Smooth muscle cell of the coronary artery (primary cell): ENCODE results near the gene KCNIP2. TPM values are rescaled to one million over a fixed set of nuclear protein-coding genes. Genes with fewer than 3 reads are reported as not detected.

Experiments used
- total RNA-seq: library from RNA; depleted of rRNA; stranded (reverse); fragments of >200 nt; gene quantifications from 2 replicates; pipeline ENCODE4 v1.2.3, GENCODE V29; 2014; ENCODE audit warnings: low replicate concordance

The KCNIP2 gene
- total RNA-seq: 0.30 and 1.1 TPM in 2 replicates

GRCh38 chr10:101843032-101844021, at the start of gene KCNIP2:
KCNIP2 (minus strand) TSS chr10:101843800; CDS start chr10:101843568, 232 bp downstream.

GRCh38 chr10:101818119-101818871, 25.3 kb downstream of the KCNIP2 start, which contains the start of gene OGA:
OGA (minus strand) TSS chr10:101818444; CDS start chr10:101818022, 422 bp downstream.

GRCh38 chr10:101782811-101783735, 60.5 kb downstream of the KCNIP2 start, which contains the start of gene NPM3:
NPM3 (minus strand) TSS chr10:101783446; CDS start chr10:101783390, 56 bp downstream.

Other genes with a start within 250 kb of the KCNIP2 start
- gene FBXW4, start 148.6 kb downstream of the KCNIP2 start, total RNA-seq: 36.6 and 82.8 TPM in 2 replicates
- not detected in 2 replicates for gene FGF8, start 67.7 kb downstream of the KCNIP2 start, total RNA-seq
- gene NPM3, start 60.4 kb downstream of the KCNIP2 start, total RNA-seq: 124 and 126 TPM in 2 replicates
- gene OGA, start 25.4 kb downstream of the KCNIP2 start, total RNA-seq: 65.8 and 79.6 TPM in 2 replicates
- gene ARMH3, start 212.4 kb upstream of the KCNIP2 start, total RNA-seq: 6.4 and 7.3 TPM in 2 replicates
- gene HPS6, start 221.5 kb upstream of the KCNIP2 start, total RNA-seq: 13.2 and 25.9 TPM in 2 replicates